ENCODE data around the gene FAM107B. TPM values are rescaled to one million over a fixed set of nuclear protein-coding genes. Genes with fewer than 3 reads are reported as not detected.

FAM107B gene
- total and polyA plus RNA-seq, 2 donors (not counting 3 experiments of a cell fraction or from before 2014, with no cell fraction given) = 39.2 to 176 TPM

GRCh38 chr10:14593806-14594205 lies 180.9 kb downstream of the FAM107B start:
- BruUV-seq (replicated peaks) = no TSS peak
- CTCF ChIA-PET = interaction anchor here (0.7 to 1.6 kb wide), 3 partner anchors 57 to 229 kb away, joined by 3 to 5 read pairs (median 3); no protein-coding TSS in a partner anchor
- H3K9ac ChIP-seq (replicated peaks; ENCODE audit: extremely low read depth, insufficient read depth, low read length) = no peak overlapping the region
- POLR2A ChIA-PET = no interaction called here
- no peaks in the 10 kb centered on the region for H3K9me3 ChIP-seq (replicated peaks; ENCODE audit: control insufficient read depth, insufficient read depth, low read length)
- H3K9me1 ChIP-seq (replicated peaks; ENCODE audit: control insufficient read depth, extremely low read depth, insufficient read depth, low read length) = no peaks in the 10 kb centered on the region
- no peak overlapping the region for H3K4me3 ChIP-seq (replicated peaks in 1 of 3; ENCODE audit: insufficient read depth in 1 of 3, low read depth in 1 of 3, low read length in 3 of 3)
- peaks cover 12 to 14% of the 10 kb centered on the region in 2 experiments for H3K36me3 ChIP-seq (ENCODE audit: control insufficient read depth in 2 of 2, extremely low read depth in 1 of 2, insufficient read depth in 2 of 2, low read length in 2 of 2)
- H4K20me1 ChIP-seq (replicated peaks; ENCODE audit: control insufficient read depth, extremely low read depth, insufficient read depth, low read length) = peaks cover 6% of the 10 kb centered on the region
- no peak for TF ChIP-seq POLR2AphosphoS5 (IDR thresholded peaks at IDR 0.05; ENCODE audit: insufficient read depth, low read depth, low read length)
- TF ChIP-seq, protein P1, sequence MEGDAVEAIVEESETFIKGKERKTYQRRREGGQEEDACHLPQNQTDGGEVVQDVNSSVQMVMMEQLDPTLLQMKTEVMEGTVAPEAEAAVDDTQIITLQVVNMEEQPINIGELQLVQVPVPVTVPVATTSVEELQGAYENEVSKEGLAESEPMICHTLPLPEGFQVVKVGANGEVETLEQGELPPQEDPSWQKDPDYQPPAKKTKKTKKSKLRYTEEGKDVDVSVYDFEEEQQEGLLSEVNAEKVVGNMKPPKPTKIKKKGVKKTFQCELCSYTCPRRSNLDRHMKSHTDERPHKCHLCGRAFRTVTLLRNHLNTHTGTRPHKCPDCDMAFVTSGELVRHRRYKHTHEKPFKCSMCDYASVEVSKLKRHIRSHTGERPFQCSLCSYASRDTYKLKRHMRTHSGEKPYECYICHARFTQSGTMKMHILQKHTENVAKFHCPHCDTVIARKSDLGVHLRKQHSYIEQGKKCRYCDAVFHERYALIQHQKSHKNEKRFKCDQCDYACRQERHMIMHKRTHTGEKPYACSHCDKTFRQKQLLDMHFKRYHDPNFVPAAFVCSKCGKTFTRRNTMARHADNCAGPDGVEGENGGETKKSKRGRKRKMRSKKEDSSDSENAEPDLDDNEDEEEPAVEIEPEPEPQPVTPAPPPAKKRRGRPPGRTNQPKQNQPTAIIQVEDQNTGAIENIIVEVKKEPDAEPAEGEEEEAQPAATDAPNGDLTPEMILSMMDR (IDR thresholded peaks at IDR 0.05; ENCODE audit: extremely low read depth in 1 of 2, insufficient read depth in 1 of 2, low read depth in 1 of 2, low read length in 2 of 2) = no peak
- no peaks in the 10 kb centered on the region for H3K27me3 ChIP-seq (ENCODE audit: control insufficient read depth in 2 of 2, insufficient read depth in 2 of 2, low read length in 2 of 2)
- dilution Hi-C loops (cut with MboI; ENCODE audit: extremely low pct_ligation_motif_present, low sequenced_read_pairs) (no loop called here), intact Hi-C loops (cut with micrococcal nuclease) (no loop called here)
- peaks cover 16% of the 10 kb centered on the region for H3K4me1 ChIP-seq (ENCODE audit: control insufficient read depth, extremely low read depth, insufficient read depth, low read length)
- H3K4me2 ChIP-seq (ENCODE audit: insufficient read depth, low read length) = no peak overlapping the region
- H3K27ac ChIP-seq (ENCODE audit: insufficient read depth, low read depth, low read length) = no peak overlapping the region
- FAIRE-seq (peak; percentile 37), DNase-seq (ENCODE audit: low read depth, low spot score) (no peak)
- peaks cover 94% of the 10 kb centered on the region for H3K79me2 ChIP-seq (ENCODE audit: control insufficient read depth, insufficient read depth, low read length)
- H2AFZ ChIP-seq (ENCODE audit: low read depth, low read length) = no peak overlapping the region

- H3K79me2 ChIP-seq (ENCODE audit: control insufficient read depth, insufficient read depth, low read length) = peaks cover 83% of the 10 kb centered on the region
- dilution Hi-C loops (cut with MboI; ENCODE audit: extremely low pct_ligation_motif_present, low sequenced_read_pairs) (no loop called here), intact Hi-C loops (cut with micrococcal nuclease) (no loop called here)
- TF ChIP-seq MAX (IDR thresholded peaks at IDR 0.05; ENCODE audit: insufficient read depth, insufficient read length) (no peak), MYC (IDR thresholded peaks at IDR 0.05; ENCODE audit: low read depth, low read length) (no peak), GATA2 (IDR thresholded peaks at IDR 0.05; ENCODE audit: insufficient read depth, insufficient read length, low read depth, low read length) (no peak), POLR2A (IDR thresholded peaks at IDR 0.05; ENCODE audit: low read depth, low read length) (no peak), FOS (IDR thresholded peaks at IDR 0.05; ENCODE audit: borderline replicate concordance, insufficient read depth, low read length) (no peak), JUN (IDR thresholded peaks at IDR 0.05; ENCODE audit: borderline replicate concordance, insufficient read depth, insufficient read length, low read depth) (no peak), POLR2AphosphoS5 (IDR thresholded peaks at IDR 0.05; ENCODE audit: insufficient read depth, low read depth, low read length) (no peak), EZH2 (IDR thresholded peaks at IDR 0.05; ENCODE audit: borderline replicate concordance, low read depth, low read length, severe bottlenecking) (no peak)
- TF ChIP-seq, protein P1 (IDR thresholded peaks at IDR 0.05; ENCODE audit: extremely low read depth in 1 of 2, insufficient read depth in 1 of 2, low read depth in 1 of 2, low read length in 2 of 2) = no peak
- H3K9me1 ChIP-seq (replicated peaks; ENCODE audit: control insufficient read depth, extremely low read depth, insufficient read depth, low read length) = no peaks in the 10 kb centered on the region
- no peaks in the 10 kb centered on the region for H3K9me3 ChIP-seq (replicated peaks; ENCODE audit: control insufficient read depth, insufficient read depth, low read length)
- CTCF ChIA-PET = interaction anchor here (1.4 to 1.6 kb wide), 2 partner anchors 55 to 232 kb away, joined by 3 to 4 read pairs; no protein-coding TSS in a partner anchor
- H2AFZ ChIP-seq (ENCODE audit: low read depth, low read length) = no peak overlapping the region
- H3K4me3 ChIP-seq (replicated peaks in 1 of 3; ENCODE audit: insufficient read depth in 1 of 3, low read depth in 1 of 3, low read length in 3 of 3) = no peak overlapping the region
- no TSS peak for BruUV-seq (replicated peaks)
- no peaks in the 10 kb centered on the region for H3K27me3 ChIP-seq (ENCODE audit: control insufficient read depth in 2 of 2, insufficient read depth in 2 of 2, low read length in 2 of 2)
- H3K9ac ChIP-seq (replicated peaks; ENCODE audit: extremely low read depth, insufficient read depth, low read length) = no peak overlapping the region
- H3K4me1 ChIP-seq (ENCODE audit: control insufficient read depth, extremely low read depth, insufficient read depth, low read length) = peaks cover 26% of the 10 kb centered on the region
- H4K20me1 ChIP-seq (replicated peaks; ENCODE audit: control insufficient read depth, extremely low read depth, insufficient read depth, low read length) = peaks cover 4% of the 10 kb centered on the region
- no peak overlapping the region for H3K27ac ChIP-seq (ENCODE audit: insufficient read depth, low read depth, low read length)
- FAIRE-seq (no peak), DNase-seq (ENCODE audit: low read depth, low spot score) (no peak)
- POLR2A ChIA-PET = no interaction called here
- H3K36me3 ChIP-seq (ENCODE audit: control insufficient read depth in 2 of 2, extremely low read depth in 1 of 2, insufficient read depth in 2 of 2, low read length in 2 of 2) = peaks cover 7 to 9% of the 10 kb centered on the region in 2 experiments
- no peak overlapping the region for H3K4me2 ChIP-seq (ENCODE audit: insufficient read depth, low read length)
Measured at GRCh38 chr10:14592566-14592965, 182.1 kb downstream of the FAM107B start.

Measured in endothelial cell of umbilical vein (primary cell).